Measurements from ENCODE around the gene MAP2. TPM values are rescaled to one million over a fixed set of nuclear protein-coding genes. Genes with fewer than 3 reads are reported as not detected.

The MAP2 gene
- total RNA-seq, 2 experiments from 2014 or later: 0.16 to 0.20 TPM

DNA sequence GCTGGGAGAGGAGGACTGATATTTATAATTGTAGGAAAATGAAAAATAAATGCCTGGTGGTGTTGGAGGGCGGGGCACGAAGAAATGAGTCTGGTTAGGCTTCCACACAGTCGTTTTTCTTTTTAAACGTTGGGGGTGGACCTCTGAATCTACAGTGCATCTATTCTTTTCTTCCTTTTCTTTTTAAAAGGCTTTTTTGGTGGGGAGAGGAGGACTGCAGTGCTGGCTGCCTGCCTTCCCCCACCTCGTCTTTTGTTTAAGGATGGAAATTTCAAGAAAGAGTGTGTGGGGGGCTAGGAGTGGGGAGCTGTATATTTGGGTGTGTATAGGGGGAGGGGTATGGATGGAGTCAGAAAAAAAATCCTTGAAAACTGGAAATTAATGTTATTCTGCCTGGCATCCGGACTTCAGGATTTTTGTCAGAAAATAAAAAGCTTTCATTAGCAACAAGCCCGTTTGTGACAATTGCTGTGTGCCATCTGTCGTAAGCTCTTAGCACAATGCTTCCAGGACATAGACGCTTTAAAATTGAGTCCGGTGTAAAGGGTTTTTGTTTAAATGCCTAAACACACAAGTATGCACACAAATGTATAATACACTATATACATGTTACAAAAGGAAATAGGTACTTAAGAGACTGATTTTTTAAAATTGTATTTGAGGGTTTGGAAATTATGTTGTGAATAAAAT lies 1.1 kb downstream of the MAP2 start:
- Mint-ChIP-seq H3K4me1 (ENCODE audit: low read depth) (peaks cover 25% of the 10 kb centered on the region), H3K27ac (no peak overlapping the region), H3K36me3 (ENCODE audit: low read depth) (no peaks in the 10 kb centered on the region), H3K9me3 (no peaks in the 10 kb centered on the region), H3K27me3 (peaks cover 52% of the 10 kb centered on the region), H3K4me3 (peak overlapping the region; percentile 82)
- POLR2A ChIA-PET: no interaction called here
- intact Hi-C loops (cut with DNase I, micrococcal nuclease): no loop called here
- CTCF ChIA-PET: no interaction called here
- Histone ChIP-seq H3K4me3 (ENCODE audit: low read length) (peak overlapping the region; percentile 47), H3K36me3 (ENCODE audit: insufficient read depth, low read length) (no peaks in the 10 kb centered on the region), H3K27me3 (ENCODE audit: control insufficient read depth in 1 of 2, insufficient read depth in 2 of 2, low read length in 2 of 2) (peaks cover 13 to 15% of the 10 kb centered on the region in 2 experiments), H3K4me1 (ENCODE audit: insufficient read depth, low read length) (peaks cover 12% of the 10 kb centered on the region), H3K9me3 (ENCODE audit: control insufficient read depth in 1 of 2, insufficient read depth in 1 of 2, low read length in 2 of 2) (peaks cover 0 to 6% of the 10 kb centered on the region in 2 experiments), H3K27ac (ENCODE audit: low read depth in 1 of 2, low read length in 2 of 2) (no peak overlapping the region)
- no peak for DNase-seq
- no peak for ATAC-seq (ENCODE audit: poor library complexity)
- TF ChIP-seq, protein P1, sequence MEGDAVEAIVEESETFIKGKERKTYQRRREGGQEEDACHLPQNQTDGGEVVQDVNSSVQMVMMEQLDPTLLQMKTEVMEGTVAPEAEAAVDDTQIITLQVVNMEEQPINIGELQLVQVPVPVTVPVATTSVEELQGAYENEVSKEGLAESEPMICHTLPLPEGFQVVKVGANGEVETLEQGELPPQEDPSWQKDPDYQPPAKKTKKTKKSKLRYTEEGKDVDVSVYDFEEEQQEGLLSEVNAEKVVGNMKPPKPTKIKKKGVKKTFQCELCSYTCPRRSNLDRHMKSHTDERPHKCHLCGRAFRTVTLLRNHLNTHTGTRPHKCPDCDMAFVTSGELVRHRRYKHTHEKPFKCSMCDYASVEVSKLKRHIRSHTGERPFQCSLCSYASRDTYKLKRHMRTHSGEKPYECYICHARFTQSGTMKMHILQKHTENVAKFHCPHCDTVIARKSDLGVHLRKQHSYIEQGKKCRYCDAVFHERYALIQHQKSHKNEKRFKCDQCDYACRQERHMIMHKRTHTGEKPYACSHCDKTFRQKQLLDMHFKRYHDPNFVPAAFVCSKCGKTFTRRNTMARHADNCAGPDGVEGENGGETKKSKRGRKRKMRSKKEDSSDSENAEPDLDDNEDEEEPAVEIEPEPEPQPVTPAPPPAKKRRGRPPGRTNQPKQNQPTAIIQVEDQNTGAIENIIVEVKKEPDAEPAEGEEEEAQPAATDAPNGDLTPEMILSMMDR (IDR thresholded peaks at IDR 0.05): no peak

DNA sequence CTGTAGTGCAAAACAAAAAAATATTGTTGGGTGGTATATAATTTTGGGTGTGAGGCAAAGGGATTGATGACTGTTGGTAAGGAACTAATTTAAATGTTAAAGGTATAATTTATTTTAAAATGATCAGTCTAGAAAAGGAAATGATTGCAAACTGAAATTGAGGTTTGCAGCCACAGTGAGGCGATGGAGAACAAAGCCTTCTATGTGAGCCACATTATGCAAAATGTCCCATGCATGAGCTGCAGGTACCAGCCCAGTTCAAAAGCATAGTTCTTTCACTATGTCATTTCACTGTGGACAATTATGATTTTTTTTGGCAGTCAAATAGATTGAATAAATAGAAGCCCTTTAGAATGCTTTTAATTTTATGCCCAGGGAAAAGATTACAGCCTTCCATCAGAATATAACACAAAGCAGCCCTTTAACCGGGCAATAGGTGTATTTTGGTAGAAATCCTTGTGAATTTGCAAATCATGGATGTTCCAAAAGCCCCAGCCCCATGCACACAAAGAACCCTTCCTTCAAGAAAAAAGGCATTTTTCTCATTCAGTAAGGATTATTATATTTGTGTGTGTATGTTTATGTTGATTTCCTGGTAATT lies 1.7 kb downstream of the MAP2 start:
- H3K4me1 Mint-ChIP-seq (ENCODE audit: low read depth): peaks cover 25% of the 10 kb centered on the region
- ChIA-PET POLR2A (no interaction called here), CTCF (no interaction called here)
- no peak overlapping the region for H3K27ac Mint-ChIP-seq
- Histone ChIP-seq H3K36me3 (ENCODE audit: insufficient read depth, low read length) (no peaks in the 10 kb centered on the region), H3K27me3 (ENCODE audit: control insufficient read depth in 1 of 2, insufficient read depth in 2 of 2, low read length in 2 of 2) (peaks cover 13 to 15% of the 10 kb centered on the region in 2 experiments), H3K9me3 (ENCODE audit: control insufficient read depth in 1 of 2, insufficient read depth in 1 of 2, low read length in 2 of 2) (peaks cover 0 to 6% of the 10 kb centered on the region in 2 experiments), H3K4me1 (ENCODE audit: insufficient read depth, low read length) (peaks cover 12% of the 10 kb centered on the region), H3K4me3 (ENCODE audit: low read length) (no peak overlapping the region), H3K27ac (ENCODE audit: low read depth in 1 of 2, low read length in 2 of 2) (no peak overlapping the region)
- H3K9me3 Mint-ChIP-seq: no peaks in the 10 kb centered on the region
- ATAC-seq (ENCODE audit: poor library complexity): no peak
- intact Hi-C loops (cut with DNase I, micrococcal nuclease): no loop called here
- H3K4me3 Mint-ChIP-seq: no peak overlapping the region
- peaks cover 52% of the 10 kb centered on the region for H3K27me3 Mint-ChIP-seq
- TF ChIP-seq, protein P1 (IDR thresholded peaks at IDR 0.05): no peak
- H3K36me3 Mint-ChIP-seq (ENCODE audit: low read depth): no peaks in the 10 kb centered on the region
- peak in 1 of 14 experiments; percentile 11 for DNase-seq

DNA sequence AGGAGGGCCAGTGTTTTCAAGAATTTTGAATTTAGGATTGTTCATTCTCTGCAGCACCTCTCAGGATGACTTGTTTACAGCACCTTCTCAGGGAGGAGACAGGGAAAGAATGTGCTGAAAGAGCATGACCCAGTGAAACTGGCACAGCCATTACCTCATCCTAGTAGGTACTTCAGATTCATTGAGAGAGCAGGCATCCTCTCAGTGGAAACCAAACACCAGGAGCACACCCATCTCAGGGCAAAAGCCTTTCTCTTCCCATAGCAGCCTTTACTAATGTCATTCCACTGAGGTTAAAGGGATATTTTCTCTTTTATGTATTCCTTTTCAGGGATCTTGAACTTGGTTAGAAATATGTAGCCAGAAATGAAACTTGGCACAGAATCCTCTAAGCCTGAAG lies 2.6 kb downstream of the MAP2 start:
- intact Hi-C loops (cut with DNase I, micrococcal nuclease): no loop called here
- CTCF ChIA-PET: no interaction called here

More for the DNA sequence above, 2.6 kb downstream of the MAP2 start:
- Histone ChIP-seq H3K4me1 (ENCODE audit: insufficient read depth, low read length) (peaks cover 12% of the 10 kb centered on the region), H3K9me3 (ENCODE audit: control insufficient read depth in 1 of 2, insufficient read depth in 1 of 2, low read length in 2 of 2) (peaks cover 0 to 6% of the 10 kb centered on the region in 2 experiments), H3K27ac (ENCODE audit: low read depth in 1 of 2, low read length in 2 of 2) (no peak overlapping the region), H3K36me3 (ENCODE audit: insufficient read depth, low read length) (no peaks in the 10 kb centered on the region), H3K4me3 (ENCODE audit: low read length) (no peak overlapping the region), H3K27me3 (ENCODE audit: control insufficient read depth in 1 of 2, insufficient read depth in 2 of 2, low read length in 2 of 2) (peaks cover 13 to 15% of the 10 kb centered on the region in 2 experiments)
- peaks cover 25% of the 10 kb centered on the region for H3K4me1 Mint-ChIP-seq (ENCODE audit: low read depth)
- H3K9me3 Mint-ChIP-seq: no peaks in the 10 kb centered on the region
- H3K27ac Mint-ChIP-seq: no peak overlapping the region
- H3K4me3 Mint-ChIP-seq: no peak overlapping the region
- no peak for ATAC-seq (ENCODE audit: poor library complexity)
- H3K36me3 Mint-ChIP-seq (ENCODE audit: low read depth): no peaks in the 10 kb centered on the region
- DNase-seq: no peak
- TF ChIP-seq, protein P1 (IDR thresholded peaks at IDR 0.05): no peak
- H3K27me3 Mint-ChIP-seq: peaks cover 53% of the 10 kb centered on the region
- POLR2A ChIA-PET: no interaction called here

All from CD4-positive, alpha-beta T cell (primary cell).